GM19351 (cell line): Measurements from ENCODE around the gene ARID5B.

Experiments
- ATAC-seq: cut with Tn5 transposase; IDR thresholded peaks from one replicate; pipeline ENCODE4 v1.9.1; 2021; ENCODE audit warnings: mild to moderate bottlenecking, moderate library complexity; ENCODE audit not compliant: unreplicated experiment

Gene ARID5B

DNA sequence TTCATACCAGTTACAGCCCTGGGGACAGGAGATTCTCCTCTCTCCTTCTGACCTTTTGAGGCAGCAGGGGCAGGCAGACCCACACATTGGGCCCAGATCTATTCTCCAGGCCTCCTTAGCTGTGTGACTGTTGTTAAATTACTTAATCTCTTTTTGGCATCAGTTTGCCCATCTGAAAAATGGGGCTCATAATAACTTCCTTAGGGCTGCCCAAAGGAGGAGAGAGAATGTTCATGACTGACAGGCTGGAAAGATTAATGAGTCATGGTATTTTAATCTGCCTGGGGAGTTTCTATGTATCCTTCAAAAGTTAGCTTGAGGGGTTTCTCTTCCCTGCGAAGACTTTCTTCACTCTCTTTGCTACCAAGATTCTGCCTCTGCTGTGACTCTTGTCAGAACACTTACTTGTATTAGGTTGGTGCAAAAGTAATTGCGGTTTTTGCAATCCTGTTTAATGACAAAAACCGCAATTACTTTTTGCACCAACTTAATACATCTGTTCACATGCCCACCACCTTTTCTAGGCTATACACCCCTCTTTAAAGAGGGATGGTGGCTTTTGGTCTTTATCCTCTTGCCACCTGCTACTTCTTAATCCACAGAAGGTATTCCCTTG is 83.4 kb downstream of the ARID5B start:
- no peak for ATAC-seq

DNA sequence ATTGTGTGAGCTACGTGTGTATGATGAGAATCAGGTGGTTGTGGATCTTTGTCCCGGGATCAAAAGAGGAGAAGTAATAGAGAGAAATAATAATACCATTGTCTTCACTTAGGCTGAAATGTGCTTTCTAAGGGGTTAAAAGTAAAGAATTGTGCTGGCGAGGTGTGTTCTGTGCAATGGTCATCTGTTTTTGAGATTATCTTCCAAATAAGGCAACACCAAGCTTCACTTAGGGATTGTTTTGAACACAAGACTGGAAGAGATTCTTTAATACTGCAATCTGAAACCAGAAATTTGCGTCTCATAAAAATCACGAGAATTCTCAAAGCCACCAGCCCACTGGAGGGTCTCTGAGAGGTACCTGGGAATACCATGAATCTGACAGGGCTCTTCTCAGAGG is 84.2 kb downstream of the ARID5B start:
- no peak for ATAC-seq

DNA sequence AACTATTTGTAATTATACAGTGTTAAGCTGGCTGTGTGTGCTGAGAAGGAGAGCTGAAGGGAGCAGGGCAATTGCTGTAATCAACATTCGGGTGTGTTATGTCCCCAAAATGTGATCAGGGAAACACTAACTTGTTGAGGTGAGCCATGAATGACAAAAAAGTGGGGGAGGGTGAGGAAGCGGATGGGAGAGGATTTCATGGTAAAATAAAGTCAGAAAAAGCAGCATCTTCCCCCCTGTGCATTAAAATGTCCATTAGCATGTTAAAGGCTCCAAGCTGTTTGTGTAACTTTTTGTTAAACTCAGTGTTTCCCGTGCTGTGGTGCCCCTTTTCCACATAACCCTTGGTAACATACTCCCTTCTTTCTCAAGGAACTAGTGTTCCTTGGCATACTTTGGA is 84.9 kb downstream of the ARID5B start:
- no peak for ATAC-seq

DNA sequence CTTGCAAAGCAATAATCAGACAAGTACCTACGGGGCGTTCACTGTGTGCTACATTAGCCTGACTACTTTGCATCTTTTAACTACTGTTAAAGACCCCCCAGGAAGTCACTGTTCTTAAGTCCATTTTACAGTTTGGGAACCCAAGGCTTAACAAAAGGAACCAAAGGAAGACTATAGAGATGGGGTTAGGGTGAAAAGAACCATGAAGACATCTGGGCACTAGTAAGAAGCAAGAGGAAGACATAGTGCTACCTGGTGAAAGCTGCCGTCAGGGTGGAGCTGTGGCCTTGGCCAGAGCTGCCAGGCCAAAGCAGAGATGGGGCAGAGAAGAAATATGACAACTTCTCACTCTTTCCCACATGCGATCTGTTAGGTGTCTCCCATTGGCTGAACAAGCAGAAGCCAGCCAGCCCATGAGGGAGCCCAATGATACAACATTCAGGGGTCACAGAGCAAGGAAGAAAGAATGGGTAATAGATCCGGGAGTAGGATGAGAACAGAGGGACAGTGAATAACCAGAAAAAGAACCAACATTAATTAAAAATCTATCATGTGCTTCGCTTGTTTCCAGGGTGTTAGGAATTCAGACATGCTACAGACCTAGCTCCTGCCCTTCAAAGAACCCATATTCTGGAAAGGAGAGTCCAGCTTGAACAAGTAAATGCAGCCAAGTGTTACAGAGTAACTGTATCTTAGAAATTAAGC is 85.4 kb downstream of the ARID5B start:
- ATAC-seq = no peak

DNA sequence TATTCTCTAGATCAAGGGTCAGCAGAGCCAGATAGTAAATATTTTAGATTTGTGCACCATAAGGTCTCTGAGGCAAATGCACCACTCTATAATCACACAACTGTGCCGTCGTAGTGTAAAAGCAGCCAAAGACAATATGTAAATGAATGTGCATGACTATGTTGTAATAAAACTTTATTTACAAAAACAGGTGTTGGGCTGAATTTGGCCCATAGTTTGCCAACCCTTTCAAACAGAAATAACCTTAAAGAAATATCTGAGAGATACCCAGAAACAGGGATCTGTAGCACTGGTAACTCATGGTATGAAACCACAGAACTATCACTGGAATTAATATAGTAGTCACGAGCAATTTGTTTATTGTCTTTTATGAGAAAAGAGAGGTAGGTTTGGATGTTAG is 86.0 kb downstream of the ARID5B start:
- ATAC-seq = peak; percentile 21

DNA sequence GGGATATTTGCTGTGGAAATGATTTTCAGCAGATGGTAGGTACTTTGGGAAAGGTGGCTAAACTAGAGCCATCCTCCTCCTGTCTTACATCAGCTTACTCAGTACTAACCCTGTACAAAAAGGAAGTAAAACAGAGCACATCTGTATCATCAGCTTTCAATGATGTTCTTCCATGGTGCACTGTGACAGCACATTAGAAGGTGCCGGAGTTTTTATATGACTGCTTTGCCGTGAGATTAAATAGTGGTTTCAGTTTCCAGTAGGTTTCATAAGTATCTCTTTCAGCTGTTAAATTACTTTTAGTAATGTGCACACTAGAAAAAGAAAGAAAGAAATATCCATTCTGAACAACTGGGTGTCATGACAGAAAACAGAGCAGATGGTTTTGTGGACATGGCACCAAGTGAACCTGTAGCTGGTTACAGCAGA is 86.5 kb downstream of the ARID5B start:
- peak; percentile 95 for ATAC-seq

DNA sequence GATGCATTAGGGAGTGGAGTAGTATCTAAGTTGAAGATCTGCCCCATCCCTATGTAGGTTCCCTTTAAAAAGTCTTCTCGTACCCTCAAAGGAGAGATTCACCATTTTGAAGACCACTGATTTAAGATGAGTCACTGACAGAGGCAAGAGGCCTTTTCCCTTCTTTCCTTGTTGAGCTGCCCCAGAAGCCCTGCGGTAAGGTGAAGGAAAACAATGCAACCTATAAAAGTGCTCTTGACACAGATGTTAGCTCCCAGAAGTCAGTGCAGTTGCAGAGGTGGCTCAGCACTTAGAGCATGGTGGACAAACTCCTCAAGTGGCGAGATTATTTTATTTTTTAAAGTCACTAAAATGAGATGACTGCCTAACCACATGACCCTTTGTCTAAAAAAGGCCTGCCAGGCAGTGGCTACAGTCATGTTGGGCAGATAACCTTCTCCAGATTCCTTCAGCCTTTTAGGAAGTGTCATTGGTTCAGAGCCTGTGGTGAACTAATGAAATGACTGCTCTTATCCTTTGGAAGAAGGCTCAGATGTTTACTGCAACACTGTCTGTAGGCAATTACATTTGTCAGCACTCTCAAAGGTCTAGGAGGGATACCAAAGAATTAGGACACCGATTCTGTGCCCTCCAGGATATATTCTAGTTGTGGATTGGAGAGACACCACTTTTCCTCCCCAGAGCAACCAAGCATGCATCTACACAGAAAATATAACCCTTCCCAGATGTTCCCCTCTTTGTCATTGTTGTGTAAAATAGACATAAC is 88.7 kb downstream of the ARID5B start:
- no peak for ATAC-seq

DNA sequence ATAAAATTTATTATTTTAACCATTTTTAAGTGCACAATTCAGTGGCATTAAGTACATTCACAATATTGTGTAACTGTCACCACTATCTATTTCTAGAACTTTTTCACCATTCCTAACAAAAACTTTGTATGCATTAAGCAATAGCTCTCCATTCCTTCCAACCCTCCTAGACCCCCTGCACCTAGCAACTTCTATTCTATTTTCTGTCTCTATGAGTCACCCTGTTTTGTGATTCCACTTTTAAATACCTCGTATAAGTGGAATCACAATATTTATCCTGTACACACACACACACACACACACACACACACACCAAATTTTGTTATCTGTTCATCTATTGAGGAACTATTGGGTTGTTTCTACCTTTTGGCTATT is 89.2 kb downstream of the ARID5B start:
- ATAC-seq = no peak

DNA sequence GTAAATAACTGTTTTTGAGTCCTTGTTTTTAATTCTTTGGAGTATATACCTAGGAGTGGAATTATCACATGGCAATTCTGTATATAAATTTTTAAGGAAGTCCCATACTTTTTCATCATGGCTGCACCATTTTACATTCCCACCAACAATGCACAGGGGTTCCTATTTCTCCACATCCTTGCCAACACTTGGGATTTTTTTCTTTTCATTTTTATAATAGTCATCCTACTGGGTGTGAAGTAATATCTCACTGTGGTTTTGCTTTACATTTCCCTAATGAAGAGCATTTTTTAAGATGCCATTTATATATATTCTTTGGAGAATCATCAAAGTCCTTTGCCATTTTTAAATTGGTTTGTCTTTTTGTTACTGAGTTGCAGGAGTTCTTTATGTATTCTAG is 89.7 kb downstream of the ARID5B start:
- no peak for ATAC-seq

DNA sequence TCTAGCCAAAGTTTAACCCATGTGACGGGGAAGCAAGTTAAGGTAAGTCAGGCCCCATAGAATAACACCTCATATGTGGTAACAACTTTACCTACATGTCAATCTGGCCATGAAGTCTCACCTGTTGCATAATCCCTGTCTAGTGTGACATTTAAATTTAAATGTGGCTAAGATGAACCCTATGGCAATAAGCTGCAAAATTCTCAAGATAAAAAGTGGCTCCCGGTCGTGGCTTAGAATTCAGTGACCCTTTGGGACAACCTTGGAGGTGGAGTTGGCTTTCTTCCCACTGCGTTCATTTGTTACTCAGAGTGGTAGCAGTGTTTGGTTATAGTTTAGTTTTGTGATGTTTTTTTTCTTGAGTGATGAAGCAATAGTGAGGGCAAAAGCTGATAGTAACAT is 90.6 kb downstream of the ARID5B start:
- no peak for ATAC-seq

DNA sequence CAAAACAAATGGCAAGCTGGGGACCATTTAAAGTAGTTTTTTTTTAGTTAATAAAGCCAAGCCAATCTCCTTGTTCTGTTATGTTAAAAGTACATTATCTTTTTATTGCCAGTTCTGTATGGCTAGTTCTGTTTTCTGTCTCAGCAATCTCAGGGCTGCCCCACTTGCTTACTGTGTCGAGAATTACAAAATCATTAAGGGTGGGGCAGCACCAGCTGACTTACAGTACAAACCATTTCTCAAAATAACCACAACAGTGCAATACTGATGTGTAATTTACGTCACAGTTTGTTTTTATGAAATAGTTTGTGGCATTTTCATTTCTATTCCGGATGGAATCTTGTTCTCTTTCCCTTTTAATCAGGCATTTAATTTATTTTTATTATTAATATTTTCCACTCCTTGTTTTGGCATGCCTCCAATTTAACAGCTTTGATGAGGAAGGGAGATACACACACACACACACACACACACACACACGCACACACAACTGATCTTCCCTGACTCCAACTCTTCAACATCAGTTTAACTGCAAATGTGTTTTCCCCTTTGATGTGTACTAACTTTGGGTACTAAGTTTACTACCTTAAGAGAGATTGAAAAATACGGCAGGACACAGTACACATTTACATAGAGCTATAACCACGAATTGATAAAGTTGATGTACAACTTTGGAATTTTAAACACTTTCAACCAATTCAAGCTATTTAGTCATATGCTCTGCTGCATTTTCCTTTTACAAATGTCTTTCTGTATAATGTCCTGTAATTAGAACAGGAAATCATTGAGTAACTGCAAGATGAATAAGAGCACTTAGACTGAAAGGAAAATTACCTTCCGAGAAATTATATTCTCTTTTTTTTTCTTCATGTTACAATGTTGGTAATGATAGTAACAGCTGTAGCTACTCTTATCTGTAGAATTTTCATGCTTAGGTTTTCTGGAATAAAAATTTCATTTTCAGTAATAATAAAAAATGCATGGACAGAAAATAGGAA is 91.5 kb downstream of the ARID5B start:
- ATAC-seq = peak; percentile 36

DNA sequence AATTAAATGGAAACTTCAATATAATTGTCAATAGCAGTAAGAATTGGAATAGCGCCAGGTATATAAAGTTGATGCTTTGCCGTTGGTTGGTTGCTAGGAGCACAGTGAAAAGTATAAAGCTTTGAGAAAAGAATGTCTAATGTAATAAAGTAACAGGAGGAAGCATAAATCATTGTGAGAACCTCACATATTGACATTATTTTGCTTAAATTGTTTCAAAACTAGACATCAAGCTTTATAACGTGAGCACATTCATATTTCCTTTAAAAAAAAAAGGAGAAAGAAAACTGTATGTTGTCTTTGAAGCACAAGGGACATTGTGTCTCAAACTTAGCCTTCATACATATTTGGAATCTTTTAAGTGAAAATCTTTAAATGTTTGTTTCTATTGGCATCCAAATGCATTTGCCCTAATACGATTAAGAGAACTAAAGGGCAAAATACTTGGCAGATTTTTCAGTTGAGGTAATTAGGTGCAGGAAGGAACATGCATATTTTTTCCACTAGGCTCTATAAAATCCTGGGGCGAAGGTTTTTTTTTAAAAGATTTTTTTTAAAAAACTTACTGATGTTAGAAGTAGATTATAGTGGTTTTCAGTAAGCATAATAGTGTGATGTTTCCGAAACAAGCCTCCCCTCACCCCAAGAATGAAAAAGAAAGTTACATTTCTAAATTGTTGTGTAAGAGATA is 92.4 kb downstream of the ARID5B start:
- ATAC-seq = no peak

DNA sequence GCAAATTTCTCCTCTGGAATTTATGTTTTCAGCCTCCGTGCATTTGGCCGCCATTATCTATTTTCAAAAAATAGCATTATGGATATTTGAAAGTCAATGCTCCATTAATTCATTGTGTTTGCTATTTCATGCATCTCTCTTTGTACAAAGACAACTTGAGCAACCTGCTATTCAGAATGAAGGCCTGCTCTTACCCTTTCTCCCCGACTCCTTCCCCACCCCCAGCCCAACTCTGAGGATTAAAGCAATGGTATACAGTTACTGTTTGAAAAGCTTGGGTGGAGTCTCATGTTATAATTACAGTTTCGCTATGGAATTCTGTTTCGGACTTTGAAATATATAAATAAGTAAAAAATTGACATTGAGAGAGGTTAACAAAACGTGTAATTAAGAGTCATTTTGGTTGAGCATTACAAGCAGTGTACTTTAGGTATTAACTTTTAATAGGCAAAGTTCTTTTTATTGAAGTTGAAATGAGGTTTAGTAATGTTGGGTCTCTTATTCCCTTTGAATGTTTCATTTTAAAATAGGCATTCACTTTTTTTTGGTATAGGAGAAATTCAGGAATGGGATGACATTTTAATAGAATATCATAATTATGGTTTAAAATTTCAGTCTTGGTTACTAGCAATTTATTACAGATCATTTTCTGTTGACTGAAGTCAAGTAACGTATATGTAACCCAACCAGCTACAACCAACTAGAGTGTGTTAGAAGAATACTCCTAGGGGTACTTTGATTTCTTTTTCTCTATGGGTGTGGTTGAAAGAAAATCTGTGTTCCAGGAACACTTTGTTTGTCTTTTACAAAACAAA is 93.1 kb downstream of the ARID5B start:
- no peak for ATAC-seq

DNA sequence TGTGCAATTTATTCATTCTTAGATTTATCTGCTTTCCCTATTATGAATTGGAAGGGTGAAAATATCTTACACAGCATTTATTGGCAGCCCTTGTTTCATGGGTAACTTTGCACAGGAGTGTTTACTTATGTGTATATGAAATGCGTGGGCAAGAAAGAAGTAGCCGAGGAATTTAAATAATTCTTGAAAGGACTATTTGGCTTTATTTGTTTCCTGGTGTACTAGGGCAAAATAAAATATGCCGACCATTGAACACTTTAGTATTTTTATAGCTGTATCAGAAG is 93.7 kb downstream of the ARID5B start:
- no peak for ATAC-seq

DNA sequence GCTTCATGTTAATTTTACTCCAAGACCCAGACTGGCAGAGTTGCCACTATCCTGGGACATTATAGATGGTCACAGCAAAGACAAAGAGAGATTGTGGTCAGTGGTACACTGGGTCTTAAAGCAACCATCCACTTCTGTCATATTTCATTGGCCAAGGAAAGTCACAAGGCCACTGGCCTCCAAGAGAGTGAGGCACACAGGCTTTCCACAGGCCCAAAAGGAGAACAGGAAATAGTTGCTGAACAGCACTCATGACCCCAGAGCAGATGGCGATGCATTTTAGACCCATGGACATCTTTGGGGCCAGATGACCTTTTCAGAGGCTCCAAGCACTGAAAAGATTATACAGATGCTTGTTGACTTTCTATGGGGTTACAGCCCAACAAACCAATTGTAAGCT is 97.4 kb downstream of the ARID5B start:
- peak; percentile 20 for ATAC-seq

DNA sequence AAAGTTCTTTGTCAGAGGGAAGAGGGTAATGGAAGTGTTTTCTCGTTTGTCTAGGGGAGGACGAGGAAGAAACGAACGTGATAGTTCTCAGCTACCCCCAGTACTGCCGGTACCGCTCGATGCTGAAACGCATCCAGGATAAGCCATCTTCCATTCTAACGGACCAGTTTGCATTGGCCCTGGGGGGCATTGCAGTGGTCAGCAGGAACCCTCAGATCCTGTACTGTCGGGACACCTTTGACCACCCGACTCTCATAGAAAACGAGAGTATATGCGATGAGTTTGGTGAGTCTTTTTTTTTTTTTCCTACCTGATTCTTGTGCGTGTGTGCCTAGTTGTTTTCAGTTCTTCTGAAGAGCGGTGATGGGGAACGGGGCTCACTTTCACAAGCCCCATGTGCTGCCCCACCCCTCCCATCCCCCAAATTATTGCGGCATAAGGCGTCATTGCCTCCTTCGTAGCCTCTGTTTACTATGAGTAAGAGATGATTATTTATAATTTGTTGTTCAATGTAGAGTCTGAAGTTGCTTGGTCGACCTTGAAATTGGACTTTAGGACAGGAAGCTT is 98.6 kb downstream of the ARID5B start:
- peak; percentile 71 for ATAC-seq

DNA sequence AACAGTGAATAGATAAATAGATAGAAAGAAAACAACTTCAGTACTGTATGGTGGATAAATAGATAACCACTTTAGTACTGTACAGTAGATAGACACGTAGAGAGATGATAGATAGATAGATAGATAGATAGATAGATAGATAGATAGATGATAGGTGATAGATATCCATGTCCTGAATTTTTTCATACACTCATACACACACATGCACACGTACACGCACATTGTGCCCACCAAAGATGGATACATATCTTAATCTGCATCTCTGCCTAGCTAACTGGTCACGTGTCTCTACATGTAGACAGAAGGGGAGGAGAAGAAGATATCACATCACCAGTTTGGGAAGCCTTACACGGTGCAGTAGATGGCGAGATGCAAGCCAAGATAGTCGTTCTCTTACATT is 99.2 kb downstream of the ARID5B start:
- ATAC-seq = no peak

DNA sequence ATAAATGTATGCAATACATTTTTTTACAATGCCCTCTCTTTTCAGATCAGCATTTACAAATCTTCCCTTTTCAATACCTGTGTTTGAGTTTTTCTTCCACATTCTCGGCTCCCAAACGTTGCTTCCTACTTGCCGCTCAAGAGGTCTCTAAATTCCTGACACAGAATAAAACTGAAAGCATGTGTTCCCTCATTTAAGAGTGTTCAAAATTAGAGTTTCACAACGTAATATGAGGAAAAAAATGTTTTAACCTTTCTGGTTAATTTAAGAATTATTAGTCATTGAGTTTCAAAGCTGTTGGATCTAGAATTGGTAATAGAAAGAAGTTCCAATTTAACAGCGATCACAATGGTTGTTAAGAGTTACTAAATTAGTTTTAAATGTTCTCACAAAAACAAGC is 100.4 kb downstream of the ARID5B start:
- ATAC-seq = no peak

DNA sequence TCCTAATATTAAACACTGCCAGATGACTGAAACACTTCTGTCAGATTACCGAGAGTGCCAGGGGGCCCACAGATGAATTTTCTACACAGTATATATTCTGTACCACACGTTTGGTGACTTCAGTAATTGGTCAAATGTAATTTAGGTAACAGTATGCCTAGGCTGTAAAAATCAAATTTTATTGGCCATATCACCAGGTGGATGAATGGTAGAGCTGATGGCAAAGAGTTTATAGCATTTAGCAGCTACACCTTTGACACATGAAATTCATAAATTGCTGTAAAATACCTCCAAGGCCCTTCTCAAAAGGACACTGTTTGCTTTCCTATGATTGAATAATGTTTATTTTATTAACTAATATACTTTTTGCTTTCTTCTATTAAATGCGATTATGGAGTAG is 101.3 kb downstream of the ARID5B start:
- ATAC-seq = no peak
